Mesenchymal stem cell (in vitro differentiated cells and primary cell): ENCODE results near the gene PRKCA.

ENCODE experiments used
- DNase-seq: peaks from one replicate; pipeline ENCODE4 v3.0.0-alpha.2; 2013
- H2AFZ ChIP-seq: one replicate; pipeline ENCODE4 v1.6.1; 2013; ENCODE audit warnings: low read depth, mild to moderate bottlenecking, control low read depth, inconsistent platforms, low read length, moderate library complexity
- H2AK5ac ChIP-seq: 2 replicates; pipeline ENCODE4 v1.6.1; 2013; ENCODE audit warnings: low read length, moderate library complexity, mild to moderate bottlenecking, inconsistent platforms; ENCODE audit not compliant: severe bottlenecking
- H2BK120ac ChIP-seq: one replicate; pipeline ENCODE4 v1.6.1; 2013; ENCODE audit warnings: low read depth, mild to moderate bottlenecking, inconsistent platforms, low read length, moderate library complexity
- H2BK12ac ChIP-seq, 2 experiments: one replicate each; pipeline ENCODE4 v1.6.1; 2013; ENCODE audit warnings: inconsistent platforms in 2 of 2, low read length in 2 of 2, mild to moderate bottlenecking in 2 of 2, moderate library complexity in 2 of 2, control low read depth in 1 of 2
- H2BK15ac ChIP-seq: one replicate; pipeline ENCODE4 v1.6.1; 2013; ENCODE audit warnings: mild to moderate bottlenecking, low read depth, inconsistent platforms; ENCODE audit not compliant: poor library complexity, severe bottlenecking
- H2BK5ac ChIP-seq: 2 replicates; pipeline ENCODE4 v1.6.1; 2013; ENCODE audit warnings: low read depth, mild to moderate bottlenecking, low read length, control low read depth, inconsistent platforms; ENCODE audit not compliant: poor library complexity, severe bottlenecking
- H3K14ac ChIP-seq, 2 experiments: one replicate each; pipeline ENCODE4 v1.6.1; 2013; ENCODE audit warnings: inconsistent platforms in 2 of 2, low read length in 2 of 2, control low read depth in 1 of 2, mild to moderate bottlenecking in 1 of 2, moderate library complexity in 1 of 2
- H3K18ac ChIP-seq, 2 experiments: one replicate each; pipeline ENCODE4 v1.6.1; 2013; ENCODE audit warnings: inconsistent platforms in 2 of 2, low read length in 2 of 2, control low read depth in 1 of 2, low read depth in 1 of 2, mild to moderate bottlenecking in 1 of 2
- H3K23ac ChIP-seq, 2 experiments: one replicate each; pipeline ENCODE4 v1.6.1; 2013; ENCODE audit warnings: inconsistent platforms in 2 of 2, low read length in 2 of 2, mild to moderate bottlenecking in 2 of 2, moderate library complexity in 2 of 2, control low read depth in 1 of 2
- H3K27ac ChIP-seq: 2 replicates; pipeline ENCODE4 v1.5.1; 2013; ENCODE audit warnings: mild to moderate bottlenecking, moderate library complexity, low read length, control low read depth, inconsistent platforms; ENCODE audit not compliant: poor library complexity, severe bottlenecking
- H3K27me3 ChIP-seq, 2 experiments: 2 replicates each; pipeline versions ENCODE4 v1.6.1 to v1.7.0; 2013; ENCODE audit warnings: low read length in 2 of 2, mild to moderate bottlenecking in 2 of 2, moderate library complexity in 2 of 2, control low read depth in 1 of 2, inconsistent platforms in 1 of 2; ENCODE audit not compliant: control insufficient read depth in 1 of 2, insufficient read depth in 1 of 2
- H3K36me3 ChIP-seq, 2 experiments: 2 replicates each; pipeline versions ENCODE4 v1.6.1 to v1.7.0; 2013; ENCODE audit warnings: low read length in 2 of 2, control low read depth in 1 of 2, inconsistent platforms in 1 of 2, low read depth in 1 of 2, mild to moderate bottlenecking in 1 of 2; ENCODE audit not compliant: insufficient read depth in 2 of 2, control insufficient read depth in 1 of 2
- H3K4ac ChIP-seq, 2 experiments: one replicate each; pipeline ENCODE4 v1.6.1; 2013; ENCODE audit warnings: inconsistent platforms in 2 of 2, low read length in 2 of 2, mild to moderate bottlenecking in 2 of 2, moderate library complexity in 2 of 2, control low read depth in 1 of 2, low read depth in 1 of 2
- H3K4me1 ChIP-seq: 2 replicates; pipeline ENCODE4 v1.6.1; 2013; ENCODE audit warnings: low read depth, low read length, control low read depth; ENCODE audit not compliant: control insufficient read depth, insufficient read depth
- H3K4me2 ChIP-seq: 2 replicates; pipeline ENCODE4 v1.6.1; 2013; ENCODE audit warnings: low read length, mild to moderate bottlenecking, inconsistent platforms; ENCODE audit not compliant: poor library complexity, severe bottlenecking
- H3K4me3 ChIP-seq, 2 experiments: 2 replicates each; pipeline versions ENCODE4 v1.5.1 to v1.7.0; 2013; ENCODE audit warnings: low read length in 2 of 2, mild to moderate bottlenecking in 2 of 2, control low read depth in 1 of 2, low read depth in 1 of 2; ENCODE audit not compliant: insufficient read depth in 1 of 2
- H3K79me1 ChIP-seq: replicated peaks from 2 replicates; pipeline ENCODE4 v1.6.1; 2013; ENCODE audit warnings: mild to moderate bottlenecking, control low read depth, low read length, inconsistent platforms; ENCODE audit not compliant: poor library complexity, severe bottlenecking
- H3K9ac ChIP-seq: 2 replicates; pipeline ENCODE4 v1.7.0; 2013; ENCODE audit warnings: mild to moderate bottlenecking, low read length, moderate library complexity
- H3K9me3 ChIP-seq: 2 replicates; pipeline ENCODE4 v1.7.0; 2013; ENCODE audit warnings: mild to moderate bottlenecking, low read length; ENCODE audit not compliant: control insufficient read depth
- H4K8ac ChIP-seq: one replicate; pipeline ENCODE4 v1.6.1; 2013; ENCODE audit warnings: inconsistent platforms, mild to moderate bottlenecking, low read length, moderate library complexity
- H4K91ac ChIP-seq: one replicate; pipeline ENCODE4 v1.6.1; 2013; ENCODE audit warnings: mild to moderate bottlenecking, low read length, inconsistent platforms
- WGBS: methylation state at CpG from one replicate; pipeline ENCODE4 v1.1.7; 2013; ENCODE audit warnings: mixed read lengths; 5-methylcytosine and 5-hydroxymethylcytosine counted together

PRKCA gene

GRCh38 chr17:66260275-66260674 is 42.1 kb upstream of the PRKCA start:
- H3K9me3 ChIP-seq: no peaks in the 10 kb centered on the region
- H3K4me2 ChIP-seq: no peak overlapping the region
- H4K91ac ChIP-seq: no peak overlapping the region
- H2AK5ac ChIP-seq: no peak overlapping the region
- H3K4ac ChIP-seq: no peak overlapping the region
- H3K4me3 ChIP-seq: no peak overlapping the region
- H2BK5ac ChIP-seq: no peak overlapping the region
- no peak overlapping the region for H2AFZ ChIP-seq
- no peak for DNase-seq
- H3K18ac ChIP-seq: no peak overlapping the region
- H3K27ac ChIP-seq: no peak overlapping the region
- H2BK12ac ChIP-seq: no peak overlapping the region
- H2BK120ac ChIP-seq: no peak overlapping the region
- 92% methylated on average over 6 of the region's 6 CpGs for WGBS
- no peak overlapping the region for H3K9ac ChIP-seq
- H3K27me3 ChIP-seq: no peaks in the 10 kb centered on the region
- no peaks in the 10 kb centered on the region for H3K36me3 ChIP-seq
- no peak overlapping the region for H3K14ac ChIP-seq
- no peak overlapping the region for H4K8ac ChIP-seq
- peaks cover under 1% of the 10 kb centered on the region for H3K4me1 ChIP-seq
- H3K79me1 ChIP-seq: no peaks in the 10 kb centered on the region
- H2BK15ac ChIP-seq: no peak overlapping the region
- H3K23ac ChIP-seq: no peak overlapping the region

GRCh38 chr17:66260688-66261087 is 41.7 kb upstream of the PRKCA start:
- Histone ChIP-seq H3K18ac (no peak overlapping the region), H4K8ac (no peak overlapping the region), H2BK15ac (no peak overlapping the region), H3K9ac (no peak overlapping the region), H3K4me3 (no peak overlapping the region), H3K27me3 (no peaks in the 10 kb centered on the region), H2BK5ac (no peak overlapping the region), H2AK5ac (no peak overlapping the region), H2BK120ac (no peak overlapping the region), H3K4me2 (no peak overlapping the region), H2AFZ (no peak overlapping the region), H3K4ac (no peak overlapping the region), H2BK12ac (no peak overlapping the region), H3K79me1 (no peaks in the 10 kb centered on the region), H3K4me1 (peaks cover 2% of the 10 kb centered on the region), H3K9me3 (no peaks in the 10 kb centered on the region), H4K91ac (no peak overlapping the region), H3K27ac (no peak overlapping the region), H3K36me3 (no peaks in the 10 kb centered on the region), H3K14ac (no peak overlapping the region), H3K23ac (no peak overlapping the region)
- 100% methylated on average over 1 of the region's 1 CpG for WGBS
- no peak for DNase-seq

GRCh38 chr17:66262767-66263166 is 39.6 kb upstream of the PRKCA start:
- no peaks in the 10 kb centered on the region for H3K27me3 ChIP-seq
- peak overlapping the region; percentile 52 for H2AK5ac ChIP-seq
- peaks cover 3% of the 10 kb centered on the region for H3K4me1 ChIP-seq
- no peak overlapping the region for H3K23ac ChIP-seq
- DNase-seq: no peak
- H4K8ac ChIP-seq: no peak overlapping the region
- no peaks in the 10 kb centered on the region for H3K9me3 ChIP-seq
- H3K18ac ChIP-seq: no peak overlapping the region
- no peaks in the 10 kb centered on the region for H3K79me1 ChIP-seq
- H3K9ac ChIP-seq: no peak overlapping the region
- no peak overlapping the region for H2AFZ ChIP-seq
- H4K91ac ChIP-seq: no peak overlapping the region
- H2BK5ac ChIP-seq: no peak overlapping the region
- no peak overlapping the region for H3K27ac ChIP-seq
- no peak overlapping the region for H3K4me3 ChIP-seq
- no peak overlapping the region for H2BK12ac ChIP-seq
- 90% methylated on average over 2 of the region's 2 CpGs for WGBS
- H3K36me3 ChIP-seq: no peaks in the 10 kb centered on the region
- H2BK15ac ChIP-seq: peak overlapping the region; percentile 23
- H2BK120ac ChIP-seq: no peak overlapping the region
- H3K4me2 ChIP-seq: no peak overlapping the region
- no peak overlapping the region for H3K4ac ChIP-seq
- peak overlapping the region in 1 of 2 experiments; percentile 12 for H3K14ac ChIP-seq

- Histone ChIP-seq H3K36me3 (no peaks in the 10 kb centered on the region), H2BK12ac (no peak overlapping the region), H2BK5ac (no peak overlapping the region), H3K4ac (no peak overlapping the region), H3K79me1 (no peaks in the 10 kb centered on the region), H3K9me3 (no peaks in the 10 kb centered on the region), H4K91ac (no peak overlapping the region), H3K9ac (no peak overlapping the region), H3K23ac (no peak overlapping the region), H3K27ac (no peak overlapping the region), H2BK15ac (no peak overlapping the region), H3K4me2 (no peak overlapping the region), H3K27me3 (no peaks in the 10 kb centered on the region), H4K8ac (no peak overlapping the region), H2AFZ (no peak overlapping the region), H2AK5ac (no peak overlapping the region), H3K4me3 (no peak overlapping the region), H3K4me1 (peaks cover 9% of the 10 kb centered on the region), H2BK120ac (no peak overlapping the region), H3K18ac (no peak overlapping the region), H3K14ac (no peak overlapping the region)
- DNase-seq: no peak
- WGBS: 63% methylated on average over 1 of the region's 5 CpGs
These were observed 37.7 kb upstream of the PRKCA start for GRCh38 chr17:66264696-66265095.
